ENCODE measurements around the gene PIH1D1. TPM values are rescaled to one million over a fixed set of nuclear protein-coding genes. Genes with fewer than 3 reads are reported as not detected.

PIH1D1 gene
- total and polyA plus RNA-seq, 2 of the 13 experiments (the other 11 are each of a cell fraction or from before 2014, with no cell fraction given) = 110 to 137 TPM

DNA sequence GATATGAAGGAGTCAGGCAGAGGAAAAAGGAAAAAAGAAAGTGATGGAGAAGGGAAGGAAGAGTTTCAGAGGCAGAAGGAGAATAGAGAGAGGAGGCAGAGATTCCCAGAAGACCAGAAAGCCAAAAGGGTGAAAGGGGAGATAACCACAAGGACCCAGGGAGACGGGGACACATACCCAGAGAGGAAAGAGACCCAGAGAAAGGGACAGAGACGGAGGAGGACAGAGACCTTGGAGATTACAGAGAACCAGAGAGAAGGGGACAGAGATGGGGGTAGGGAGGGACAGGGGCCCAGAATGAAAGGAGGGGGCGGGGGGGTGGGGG is 29.8 kb downstream of the PIH1D1 start:
- ChIA-PET POLR2A (no interaction called here), CTCF (ENCODE audit: low intra/inter-chr PET ratio, low total read pairs) (no interaction called here)
- Histone ChIP-seq H3K9me3 (ENCODE audit: low read length) (no peaks in the 10 kb centered on the region), H3K27me3 (ENCODE audit: control insufficient read depth in 1 of 2, insufficient read depth in 2 of 2, low read length in 2 of 2) (peaks cover 16 to 88% of the 10 kb centered on the region in 2 experiments), H3K9ac (ENCODE audit: insufficient read depth, low read depth, low read length) (no peak overlapping the region), H3K4me3 (replicated peaks in 1 of 3; ENCODE audit: insufficient read depth in 1 of 3, low read depth in 2 of 3, low read length in 3 of 3) (no peak overlapping the region), H4K20me1 (ENCODE audit: insufficient read depth, low read length) (no peaks in the 10 kb centered on the region), H3K27ac (ENCODE audit: extremely low read length, insufficient read depth, low read length) (no peak overlapping the region), H3K4me2 (ENCODE audit: low read depth, low read length) (no peak overlapping the region), H3K79me2 (ENCODE audit: insufficient read depth, low read length) (no peaks in the 10 kb centered on the region), H2AFZ (ENCODE audit: low read length) (no peak overlapping the region), H3K36me3 (replicated peaks in 1 of 2; ENCODE audit: control insufficient read depth in 1 of 2, insufficient read depth in 2 of 2, low read length in 2 of 2) (no peaks in the 10 kb centered on the region), H3K4me1 (ENCODE audit: insufficient read depth, low read length) (0 out of 2 replicates have a peak, but pooled peaks cover 6% of the 10 kb centered on the region)
- DNase-seq (ENCODE audit: low spot score) = no peak
- 24% methylated on average over 3 of the region's 3 CpGs for WGBS (ENCODE audit: low lambda C conversion rate)
- no peak for FAIRE-seq
- no peak for ATAC-seq
- intact Hi-C loops (cut with micrococcal nuclease; ENCODE audit: unreplicated experiment) = no loop called here
- in situ Hi-C loops (cut with HindIII; ENCODE audit: extremely low pct_ligation_motif_present, low pct_unique_long_range_greater_than_20kb) = no loop called here
- BruUV-seq (replicated peaks) = no TSS peak
- TF ChIP-seq SPEN (CRISPR knock-in tag; IDR thresholded peaks at IDR 0.05; ENCODE audit: low read depth) = no peak
- TF ChIP-seq ZNF800 (CRISPR knock-in tag; IDR thresholded peaks at IDR 0.05) = no peak
- TF ChIP-seq PBX2 (CRISPR knock-in tag; IDR thresholded peaks at IDR 0.05) = no peak
- TF ChIP-seq, protein P1, sequence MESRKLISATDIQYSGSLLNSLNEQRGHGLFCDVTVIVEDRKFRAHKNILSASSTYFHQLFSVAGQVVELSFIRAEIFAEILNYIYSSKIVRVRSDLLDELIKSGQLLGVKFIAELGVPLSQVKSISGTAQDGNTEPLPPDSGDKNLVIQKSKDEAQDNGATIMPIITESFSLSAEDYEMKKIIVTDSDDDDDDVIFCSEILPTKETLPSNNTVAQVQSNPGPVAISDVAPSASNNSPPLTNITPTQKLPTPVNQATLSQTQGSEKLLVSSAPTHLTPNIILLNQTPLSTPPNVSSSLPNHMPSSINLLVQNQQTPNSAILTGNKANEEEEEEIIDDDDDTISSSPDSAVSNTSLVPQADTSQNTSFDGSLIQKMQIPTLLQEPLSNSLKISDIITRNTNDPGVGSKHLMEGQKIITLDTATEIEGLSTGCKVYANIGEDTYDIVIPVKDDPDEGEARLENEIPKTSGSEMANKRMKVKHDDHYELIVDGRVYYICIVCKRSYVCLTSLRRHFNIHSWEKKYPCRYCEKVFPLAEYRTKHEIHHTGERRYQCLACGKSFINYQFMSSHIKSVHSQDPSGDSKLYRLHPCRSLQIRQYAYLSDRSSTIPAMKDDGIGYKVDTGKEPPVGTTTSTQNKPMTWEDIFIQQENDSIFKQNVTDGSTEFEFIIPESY (CRISPR knock-in tag; IDR thresholded peaks at IDR 0.05) = no peak
- no peak for TF ChIP-seq YEATS2 (CRISPR knock-in tag; IDR thresholded peaks at IDR 0.05; ENCODE audit: borderline replicate concordance)
- TF ChIP-seq SYNCRIP (IDR thresholded peaks at IDR 0.05; ENCODE audit: insufficient read depth, low read depth, low read length) = no peak
- TF ChIP-seq, protein P2, sequence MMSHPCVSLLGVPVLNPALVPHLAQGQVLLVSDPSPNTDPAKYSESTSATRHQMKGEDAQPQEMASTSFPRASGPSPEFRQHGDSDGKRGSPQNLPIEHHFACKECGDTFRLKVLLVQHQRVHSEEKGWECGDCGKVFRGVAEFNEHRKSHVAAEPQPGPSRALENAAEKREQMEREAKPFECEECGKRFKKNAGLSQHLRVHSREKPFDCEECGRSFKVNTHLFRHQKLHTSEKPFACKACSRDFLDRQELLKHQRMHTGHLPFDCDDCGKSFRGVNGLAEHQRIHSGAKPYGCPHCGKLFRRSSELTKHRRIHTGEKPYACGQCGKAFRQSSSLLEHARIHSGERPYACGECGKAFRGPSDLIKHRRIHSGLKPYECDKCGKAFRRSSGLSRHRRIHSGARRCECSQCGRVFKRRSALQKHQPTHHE (CRISPR knock-in tag; IDR thresholded peaks at IDR 0.05; ENCODE audit: borderline replicate concordance) = no peak
- TF ChIP-seq, protein P3, sequence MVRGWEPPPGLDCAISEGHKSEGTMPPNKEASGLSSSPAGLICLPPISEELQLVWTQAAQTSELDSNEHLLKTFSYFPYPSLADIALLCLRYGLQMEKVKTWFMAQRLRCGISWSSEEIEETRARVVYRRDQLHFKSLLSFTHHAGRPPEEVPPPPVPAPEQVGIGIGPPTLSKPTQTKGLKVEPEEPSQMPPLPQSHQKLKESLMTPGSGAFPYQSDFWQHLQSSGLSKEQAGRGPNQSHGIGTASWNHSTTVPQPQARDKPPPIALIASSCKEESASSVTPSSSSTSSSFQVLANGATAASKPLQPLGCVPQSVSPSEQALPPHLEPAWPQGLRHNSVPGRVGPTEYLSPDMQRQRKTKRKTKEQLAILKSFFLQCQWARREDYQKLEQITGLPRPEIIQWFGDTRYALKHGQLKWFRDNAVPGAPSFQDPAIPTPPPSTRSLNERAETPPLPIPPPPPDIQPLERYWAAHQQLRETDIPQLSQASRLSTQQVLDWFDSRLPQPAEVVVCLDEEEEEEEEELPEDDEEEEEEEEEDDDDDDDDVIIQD (CRISPR knock-in tag; IDR thresholded peaks at IDR 0.05; ENCODE audit: low read depth) = no peak
- TF ChIP-seq MLXIP (CRISPR knock-in tag; IDR thresholded peaks at IDR 0.05; ENCODE audit: borderline replicate concordance) = no peak
- TF ChIP-seq, protein P4, sequence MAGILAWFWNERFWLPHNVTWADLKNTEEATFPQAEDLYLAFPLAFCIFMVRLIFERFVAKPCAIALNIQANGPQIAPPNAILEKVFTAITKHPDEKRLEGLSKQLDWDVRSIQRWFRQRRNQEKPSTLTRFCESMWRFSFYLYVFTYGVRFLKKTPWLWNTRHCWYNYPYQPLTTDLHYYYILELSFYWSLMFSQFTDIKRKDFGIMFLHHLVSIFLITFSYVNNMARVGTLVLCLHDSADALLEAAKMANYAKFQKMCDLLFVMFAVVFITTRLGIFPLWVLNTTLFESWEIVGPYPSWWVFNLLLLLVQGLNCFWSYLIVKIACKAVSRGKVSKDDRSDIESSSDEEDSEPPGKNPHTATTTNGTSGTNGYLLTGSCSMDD (CRISPR knock-in tag; IDR thresholded peaks at IDR 0.05) = no peak
- no peak for TF ChIP-seq HHEX (CRISPR knock-in tag; IDR thresholded peaks at IDR 0.05)
- no peak for TF ChIP-seq RXRA (CRISPR knock-in tag; IDR thresholded peaks at IDR 0.05)
